Skeletal muscle tissue (tissue), 4 donors: ENCODE data around the gene MIEN1. TPM values are rescaled to one million over a fixed set of nuclear protein-coding genes. Genes with fewer than 3 reads are reported as not detected.
"Not testable (repeated sequence)": the region's sequence is repeated elsewhere in the genome, so short reads cannot be mapped to it uniquely, and the experiment has no call there.

ENCODE experiments used
- H3K27ac ChIP-seq: one replicate; pipeline ENCODE4 v1.7.0; 2013; ENCODE audit warnings: mild to moderate bottlenecking, low read depth, low read length, inconsistent platforms
- H3K27me3 ChIP-seq, 3 donors: one replicate each; pipeline ENCODE4 v1.7.0; 2013; ENCODE audit warnings: low read length in 3 of 3; ENCODE audit not compliant: control insufficient read depth in 3 of 3, insufficient read depth in 3 of 3
- H3K36me3 ChIP-seq, 3 donors: one replicate each; pipeline ENCODE4 v1.7.0; 2013; ENCODE audit warnings: low read length in 3 of 3; ENCODE audit not compliant: control insufficient read depth in 3 of 3, insufficient read depth in 3 of 3
- H3K4me1 ChIP-seq, 3 donors: one replicate each; pipeline ENCODE4 v1.7.0; 2013; ENCODE audit warnings: low read length in 3 of 3, mild to moderate bottlenecking in 3 of 3; ENCODE audit not compliant: control insufficient read depth in 3 of 3, insufficient read depth in 3 of 3
- H3K4me3 ChIP-seq, 3 donors: one replicate each; pipeline ENCODE4 v1.7.0; 2013; ENCODE audit warnings: low read length in 3 of 3
- H3K9ac ChIP-seq, 3 donors: one replicate each; pipeline ENCODE4 v1.7.0; 2013; ENCODE audit warnings: low read length in 3 of 3, mild to moderate bottlenecking in 3 of 3, moderate library complexity in 2 of 3, low read depth in 1 of 3
- H3K9me3 ChIP-seq, 3 donors: one replicate each; pipeline ENCODE4 v1.7.0; 2013; ENCODE audit warnings: low read length in 3 of 3; ENCODE audit not compliant: control insufficient read depth in 3 of 3
- total RNA-seq: library from RNA; depleted of rRNA; stranded (reverse); fragments of >200 nt; gene quantifications from one replicate; pipeline ENCODE4 v1.2.3, GENCODE V29; 2014
- donor health status: Osteomylitis.

Gene MIEN1
- total RNA-seq, 1 donor from 2014 or later: 6.3 TPM

DNA sequence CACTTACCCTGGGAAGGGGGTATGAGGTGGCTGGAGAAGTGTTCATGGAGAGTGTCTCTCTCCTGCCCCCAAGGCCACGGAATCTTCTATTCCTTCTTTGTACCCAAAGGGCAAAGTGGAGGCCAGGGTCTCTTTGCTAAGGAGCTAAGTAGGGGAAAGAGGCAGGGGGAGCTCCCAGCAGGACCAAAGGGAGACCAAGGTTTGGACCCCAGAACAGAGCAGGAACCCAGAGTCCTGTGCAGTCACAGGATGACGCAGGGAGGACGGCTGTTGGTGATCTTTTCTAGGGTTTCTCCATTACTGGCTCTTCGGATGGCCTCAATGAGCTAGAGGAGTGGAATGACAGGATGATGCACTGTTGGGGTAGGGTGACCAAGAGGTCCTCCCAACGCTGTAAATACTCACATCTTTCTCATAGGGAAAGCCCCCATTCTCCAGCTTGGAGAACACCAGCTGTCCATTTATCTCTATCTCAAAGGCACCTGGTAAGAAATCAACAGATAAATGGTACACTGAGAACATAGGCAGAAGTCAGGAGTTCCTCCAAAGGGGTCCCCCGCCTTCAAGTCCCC is 966 bp downstream of the MIEN1 start:
- no peaks in the 10 kb centered on the region for H3K9me3 ChIP-seq
- H3K9ac ChIP-seq: peak overlapping the region; percentile 72 to 82 (median 76)
- no peaks in the 10 kb centered on the region for H3K27me3 ChIP-seq
- peaks cover 7 to 12% (median 9%) of the 10 kb centered on the region in 3 donors for H3K4me1 ChIP-seq
- no peak overlapping the region for H3K27ac ChIP-seq
- peak overlapping the region; percentile 80 to 88 (median 81) for H3K4me3 ChIP-seq
- H3K36me3 ChIP-seq: peaks cover 24 to 26% (median 25%) of the 10 kb centered on the region in 3 donors

DNA sequence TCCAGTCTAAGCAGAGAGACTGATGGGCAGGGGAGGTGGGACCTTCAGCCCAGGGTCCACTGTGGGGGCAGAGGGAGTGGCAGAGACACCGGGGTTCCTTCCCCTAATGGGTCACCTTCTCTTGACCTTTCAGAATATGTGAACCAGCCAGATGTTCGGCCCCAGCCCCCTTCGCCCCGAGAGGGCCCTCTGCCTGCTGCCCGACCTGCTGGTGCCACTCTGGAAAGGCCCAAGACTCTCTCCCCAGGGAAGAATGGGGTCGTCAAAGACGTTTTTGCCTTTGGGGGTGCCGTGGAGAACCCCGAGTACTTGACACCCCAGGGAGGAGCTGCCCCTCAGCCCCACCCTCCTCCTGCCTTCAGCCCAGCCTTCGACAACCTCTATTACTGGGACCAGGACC is 2.8 kb downstream of the MIEN1 start:
- Histone ChIP-seq H3K36me3 (peaks cover 29 to 32% (median 30%) of the 10 kb centered on the region in 3 donors), H3K9me3 (no peaks in the 10 kb centered on the region), H3K4me1 (peaks cover 7 to 12% (median 9%) of the 10 kb centered on the region in 3 donors), H3K27me3 (no peaks in the 10 kb centered on the region), H3K9ac (no peak overlapping the region), H3K27ac (no peak overlapping the region), H3K4me3 (no peak overlapping the region)

DNA sequence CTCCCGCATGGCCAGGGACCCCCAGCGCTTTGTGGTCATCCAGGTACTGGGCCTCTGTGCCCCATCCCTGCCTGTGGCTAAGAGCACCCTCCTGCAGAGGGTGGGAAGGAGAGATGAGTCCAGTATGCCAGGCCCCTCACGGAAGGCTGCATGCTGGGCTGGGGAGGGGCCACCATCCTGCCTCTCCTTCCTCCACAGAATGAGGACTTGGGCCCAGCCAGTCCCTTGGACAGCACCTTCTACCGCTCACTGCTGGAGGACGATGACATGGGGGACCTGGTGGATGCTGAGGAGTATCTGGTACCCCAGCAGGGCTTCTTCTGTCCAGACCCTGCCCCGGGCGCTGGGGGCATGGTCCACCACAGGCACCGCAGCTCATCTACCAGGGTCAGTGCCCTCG is 3.7 kb downstream of the MIEN1 start:
- Histone ChIP-seq H3K4me3 (no peak overlapping the region), H3K27me3 (no peaks in the 10 kb centered on the region), H3K36me3 (peaks cover 29 to 32% (median 30%) of the 10 kb centered on the region in 3 donors)

DNA sequence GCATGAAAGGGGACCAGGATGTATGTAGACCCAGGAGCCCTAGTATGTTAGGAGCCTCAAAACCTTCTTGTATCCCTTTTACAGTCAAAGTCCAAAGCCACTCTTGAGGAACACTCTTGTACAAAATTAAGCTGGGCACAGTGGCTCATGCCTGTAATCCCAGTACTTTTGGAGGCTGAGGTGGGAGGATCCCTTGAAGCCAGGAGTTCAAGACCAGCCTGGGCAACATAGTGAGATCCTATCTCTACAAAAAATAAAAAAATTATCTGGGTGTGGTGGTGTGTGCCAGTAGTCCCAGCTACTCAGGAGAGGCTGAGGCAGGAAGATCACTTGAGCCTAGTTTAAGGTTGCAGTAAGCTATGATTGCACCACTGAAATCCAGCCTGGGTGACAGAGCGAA is 4.4 kb downstream of the MIEN1 start:
- Histone ChIP-seq H3K36me3 (peaks cover 29 to 32% (median 30%) of the 10 kb centered on the region in 3 donors), H3K4me1 (peaks cover 7 to 12% (median 9%) of the 10 kb centered on the region in 3 donors)
- not testable (repeated sequence) for H3K9me3 ChIP-seq, H3K9ac ChIP-seq, H3K4me3 ChIP-seq, H3K27ac ChIP-seq, H3K27me3 ChIP-seq

More for the DNA sequence above, 3.7 kb downstream of the MIEN1 start:
- H3K27ac ChIP-seq: no peak overlapping the region
- H3K9me3 ChIP-seq: no peaks in the 10 kb centered on the region
- peaks cover 7 to 12% (median 9%) of the 10 kb centered on the region in 3 donors for H3K4me1 ChIP-seq
- H3K9ac ChIP-seq: no peak overlapping the region

DNA sequence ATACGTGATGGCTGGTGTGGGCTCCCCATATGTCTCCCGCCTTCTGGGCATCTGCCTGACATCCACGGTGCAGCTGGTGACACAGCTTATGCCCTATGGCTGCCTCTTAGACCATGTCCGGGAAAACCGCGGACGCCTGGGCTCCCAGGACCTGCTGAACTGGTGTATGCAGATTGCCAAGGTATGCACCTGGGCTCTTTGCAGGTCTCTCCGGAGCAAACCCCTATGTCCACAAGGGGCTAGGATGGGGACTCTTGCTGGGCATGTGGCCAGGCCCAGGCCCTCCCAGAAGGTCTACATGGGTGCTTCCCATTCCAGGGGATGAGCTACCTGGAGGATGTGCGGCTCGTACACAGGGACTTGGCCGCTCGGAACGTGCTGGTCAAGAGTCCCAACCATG is 5.6 kb downstream of the MIEN1 start:
- Histone ChIP-seq H3K27ac (no peak overlapping the region), H3K9me3 (no peaks in the 10 kb centered on the region), H3K9ac (no peak overlapping the region), H3K4me1 (peaks cover 3 to 6% (median 5%) of the 10 kb centered on the region in 3 donors), H3K4me3 (no peak overlapping the region), H3K27me3 (no peaks in the 10 kb centered on the region), H3K36me3 (peaks cover 35 to 37% (median 36%) of the 10 kb centered on the region in 3 donors)

DNA sequence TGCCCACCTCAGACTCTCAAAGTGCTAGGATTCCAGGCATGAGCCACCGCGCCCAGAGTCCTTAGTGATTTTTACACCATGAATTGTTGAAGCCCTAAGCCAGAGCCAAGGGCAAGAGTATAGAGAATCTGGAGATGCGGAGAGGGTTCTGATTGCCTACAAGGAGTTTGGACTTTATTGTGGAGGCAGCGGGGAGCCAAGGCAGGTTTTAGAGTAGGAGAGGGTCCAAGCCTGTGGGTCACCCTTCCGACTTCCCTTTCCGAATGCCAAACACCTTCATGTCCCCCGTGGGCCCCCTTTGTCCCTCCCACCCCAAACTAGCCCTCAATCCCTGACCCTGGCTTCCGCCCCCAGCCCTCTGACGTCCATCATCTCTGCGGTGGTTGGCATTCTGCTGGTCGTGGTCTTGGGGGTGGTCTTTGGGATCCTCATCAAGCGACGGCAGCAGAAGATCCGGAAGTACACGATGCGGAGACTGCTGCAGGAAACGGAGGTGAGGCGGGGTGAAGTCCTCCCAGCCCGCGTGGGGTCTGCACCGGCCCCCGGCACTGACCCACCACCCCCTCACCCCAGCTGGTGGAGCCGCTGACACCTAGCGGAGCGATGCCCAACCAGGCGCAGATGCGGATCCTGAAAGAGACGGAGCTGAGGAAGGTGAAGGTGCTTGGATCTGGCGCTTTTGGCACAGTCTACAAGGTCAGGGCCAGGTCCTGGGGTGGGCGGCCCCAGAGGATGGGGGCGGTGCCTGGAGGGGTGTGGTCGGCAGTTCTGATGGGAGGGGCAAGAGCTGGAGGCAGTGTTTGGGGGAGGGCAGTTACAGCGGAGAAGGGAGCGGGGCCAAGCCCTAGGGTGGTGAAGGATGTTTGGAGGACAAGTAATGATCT is 7.1 kb downstream of the MIEN1 start:
- Histone ChIP-seq H3K27me3 (no peaks in the 10 kb centered on the region), H3K9me3 (no peaks in the 10 kb centered on the region), H3K4me3 (no peak overlapping the region), H3K36me3 (peaks cover 37 to 48% (median 44%) of the 10 kb centered on the region in 3 donors), H3K27ac (no peak overlapping the region), H3K9ac (no peak overlapping the region), H3K4me1 (no peaks in the 10 kb centered on the region)

DNA sequence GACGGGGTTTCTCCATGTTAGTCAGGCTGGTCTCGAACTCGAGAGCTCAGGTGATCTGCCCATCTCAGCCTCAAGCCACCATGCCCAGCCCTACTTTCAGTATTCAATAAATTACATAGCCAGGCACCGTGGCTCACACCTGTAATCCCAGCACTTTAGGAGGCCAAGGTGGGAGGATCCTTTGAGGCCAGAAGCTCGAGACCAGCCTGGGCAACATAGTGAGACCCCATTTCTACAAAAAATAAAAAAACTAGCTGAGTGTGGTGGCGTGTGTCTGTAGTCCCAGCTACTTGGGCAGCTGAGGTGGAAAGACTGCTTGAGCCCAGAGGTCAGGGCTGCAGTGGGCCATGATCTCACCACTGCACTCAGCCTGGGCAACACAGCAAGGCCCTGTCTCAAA is 8.2 kb downstream of the MIEN1 start:
- Histone ChIP-seq H3K4me1 (peaks cover 2 to 6% (median 3%) of the 10 kb centered on the region in 3 donors), H3K9me3 (no peaks in the 10 kb centered on the region), H3K36me3 (peaks cover 36 to 44% (median 42%) of the 10 kb centered on the region in 3 donors), H3K27ac (no peak overlapping the region), H3K9ac (no peak overlapping the region), H3K27me3 (no peaks in the 10 kb centered on the region), H3K4me3 (no peak overlapping the region)

DNA sequence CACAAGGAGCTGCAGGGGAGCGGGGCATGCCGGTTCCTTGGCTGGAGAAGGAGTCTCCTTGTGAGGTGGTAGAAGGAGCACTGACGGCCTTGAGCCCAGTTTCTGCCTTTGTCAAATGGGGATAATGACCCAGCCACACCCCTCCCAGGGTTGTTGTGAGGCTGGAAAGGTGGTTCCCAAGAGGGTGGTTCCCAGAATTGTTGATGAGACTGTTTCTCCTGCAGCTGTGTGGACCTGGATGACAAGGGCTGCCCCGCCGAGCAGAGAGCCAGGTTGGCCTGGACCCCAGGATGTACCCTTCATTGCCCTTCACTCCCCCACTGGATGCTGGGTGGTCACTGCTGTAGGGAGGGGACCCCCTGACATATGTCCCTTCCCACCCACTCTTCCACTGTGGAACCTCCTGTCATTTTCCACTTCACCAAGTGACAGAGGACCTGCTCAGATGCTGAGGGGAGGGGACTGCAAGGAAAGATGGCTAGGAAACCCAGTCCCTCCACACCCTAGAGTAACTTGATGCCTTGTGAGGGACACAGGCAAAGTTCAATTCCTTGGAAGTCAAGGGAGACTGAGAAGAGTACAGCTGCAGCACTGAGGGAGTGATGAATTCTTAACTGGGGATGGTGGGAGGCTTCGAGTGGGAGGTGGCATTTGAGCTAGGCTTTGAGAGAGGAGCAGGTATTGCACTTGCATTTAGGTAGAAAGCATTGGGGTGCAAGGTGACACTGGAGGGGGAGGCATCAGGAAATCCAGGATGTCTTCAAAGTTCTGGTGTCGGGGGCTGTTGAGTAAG is 10.6 kb downstream of the MIEN1 start:
- Histone ChIP-seq H3K36me3 (peaks cover 36 to 52% (median 40%) of the 10 kb centered on the region in 3 donors), H3K4me3 (no peak overlapping the region), H3K9ac (peak overlapping the region in 1 of 3 donors; percentile 1), H3K27ac (no peak overlapping the region), H3K4me1 (peaks cover 13 to 17% (median 13%) of the 10 kb centered on the region in 3 donors), H3K9me3 (no peaks in the 10 kb centered on the region), H3K27me3 (no peaks in the 10 kb centered on the region)

DNA sequence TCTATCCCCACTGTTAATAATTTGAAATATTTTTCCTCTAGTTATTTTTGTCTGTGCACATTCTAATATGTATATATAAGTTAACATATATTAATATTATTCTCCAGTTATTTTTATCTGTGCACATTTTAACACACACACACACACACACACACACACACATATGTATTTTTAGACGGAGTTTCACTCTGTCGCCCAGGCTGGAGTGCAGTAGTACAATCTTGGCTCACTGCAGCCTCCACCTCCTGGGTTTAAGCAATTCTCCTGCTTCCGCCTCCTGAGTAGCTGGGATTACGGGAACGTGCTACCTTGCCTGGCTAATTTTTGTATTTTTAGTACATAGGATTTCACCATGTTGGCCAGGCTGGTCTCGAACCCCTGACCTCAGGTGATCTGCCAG is 12.7 kb downstream of the MIEN1 start:
- no peak overlapping the region for H3K27ac ChIP-seq
- H3K36me3 ChIP-seq: peaks cover 29 to 50% (median 38%) of the 10 kb centered on the region in 3 donors

More for the DNA sequence above, 12.7 kb downstream of the MIEN1 start:
- Histone ChIP-seq H3K9ac (no peak overlapping the region), H3K4me1 (peaks cover 13 to 17% (median 13%) of the 10 kb centered on the region in 3 donors), H3K27me3 (no peaks in the 10 kb centered on the region), H3K4me3 (no peak overlapping the region), H3K9me3 (no peaks in the 10 kb centered on the region)
